Neuronal stem cell (in vitro differentiated cells): ENCODE results near the gene HSD11B1L.

Experiments used
- DNase-seq: peaks from one replicate; pipeline ENCODE4 v3.0.0-alpha.2; 2013; ENCODE audit warnings: low spot score
- H2AFZ ChIP-seq: one replicate; pipeline ENCODE4 v1.6.1; 2013; ENCODE audit warnings: mild to moderate bottlenecking, low read length, inconsistent platforms
- H2AK5ac ChIP-seq: 2 replicates; pipeline ENCODE4 v1.6.1; 2013; ENCODE audit warnings: low read depth, mild to moderate bottlenecking, inconsistent platforms, low read length, moderate library complexity, mixed read lengths
- H2BK120ac ChIP-seq: 2 replicates; pipeline ENCODE4 v1.6.1; 2013; ENCODE audit warnings: low read depth, mild to moderate bottlenecking, inconsistent platforms, low read length, moderate library complexity, mixed read lengths
- H2BK12ac ChIP-seq: one replicate; pipeline ENCODE4 v1.6.1; 2013; ENCODE audit warnings: low read length, inconsistent platforms
- H2BK15ac ChIP-seq: 2 replicates; pipeline ENCODE4 v1.6.1; 2013; ENCODE audit warnings: mild to moderate bottlenecking, low read length, inconsistent platforms, mixed read lengths
- H2BK5ac ChIP-seq: one replicate; pipeline ENCODE4 v1.6.1; 2013; ENCODE audit warnings: inconsistent platforms, mild to moderate bottlenecking, low read length, moderate library complexity
- H3K14ac ChIP-seq: one replicate; pipeline ENCODE4 v1.6.1; 2013; ENCODE audit warnings: low read length, inconsistent platforms
- H3K18ac ChIP-seq: 2 replicates; pipeline ENCODE4 v1.6.1; 2013; ENCODE audit warnings: low read length, inconsistent platforms
- H3K23ac ChIP-seq: 2 replicates; pipeline ENCODE4 v1.6.1; 2013; ENCODE audit warnings: low read depth, mild to moderate bottlenecking, mixed read lengths, low read length, inconsistent platforms; ENCODE audit not compliant: poor library complexity
- H3K27ac ChIP-seq: replicated peaks from 3 replicates; pipeline ENCODE4 v1.5.1; 2013; ENCODE audit warnings: low read length, inconsistent platforms
- H3K27me3 ChIP-seq, 3 experiments: 2 replicates each; pipeline ENCODE4 v1.6.1; 2013; ENCODE audit warnings: low read length in 3 of 3, mild to moderate bottlenecking in 2 of 3, inconsistent platforms in 1 of 3, low read depth in 1 of 3, mixed read lengths in 1 of 3, moderate library complexity in 1 of 3; ENCODE audit not compliant: control insufficient read depth in 3 of 3, insufficient read depth in 3 of 3
- H3K36me3 ChIP-seq, 2 donors: replicated peaks in 1 of 2; 2 replicates each; pipeline ENCODE4 v1.6.1; 2013; ENCODE audit warnings: low read length in 2 of 2; ENCODE audit not compliant: control insufficient read depth in 2 of 2, insufficient read depth in 2 of 2
- H3K4ac ChIP-seq: 2 replicates; pipeline ENCODE4 v1.6.1; 2013; ENCODE audit warnings: inconsistent platforms, mild to moderate bottlenecking, low read length, moderate library complexity
- H3K4me1 ChIP-seq, 2 donors: 1 replicate in 1 of 2; 2 replicates in 1 of 2; pipeline ENCODE4 v1.6.1; 2013; ENCODE audit warnings: low read length in 2 of 2, low read depth in 1 of 2; ENCODE audit not compliant: control insufficient read depth in 2 of 2, insufficient read depth in 1 of 2
- H3K4me2 ChIP-seq: one replicate; pipeline ENCODE4 v1.6.1; 2013; ENCODE audit warnings: mild to moderate bottlenecking, low read length, inconsistent platforms; ENCODE audit not compliant: insufficient read depth, poor library complexity, severe bottlenecking
- H3K4me3 ChIP-seq, 2 donors: 2 replicates each; pipeline ENCODE4 v1.5.1; 2013; ENCODE audit warnings: low read length in 2 of 2, mild to moderate bottlenecking in 2 of 2, inconsistent platforms in 1 of 2, moderate library complexity in 1 of 2
- H3K79me1 ChIP-seq: one replicate; pipeline ENCODE4 v1.6.1; 2013; ENCODE audit warnings: low read depth, mild to moderate bottlenecking, inconsistent platforms, low read length, moderate library complexity
- H3K9ac ChIP-seq: one replicate; pipeline ENCODE4 v1.6.1; 2013; ENCODE audit warnings: mild to moderate bottlenecking, low read depth, low read length, inconsistent platforms; ENCODE audit not compliant: poor library complexity
- H3K9me3 ChIP-seq, 2 donors: replicated peaks in 1 of 2; 2 replicates each; pipeline versions ENCODE3 to v1.6.1; 2013; ENCODE audit warnings: low read length in 2 of 2, mild to moderate bottlenecking in 2 of 2, inconsistent platforms in 1 of 2, low read depth in 1 of 2, mixed read lengths in 1 of 2, moderate library complexity in 1 of 2; ENCODE audit not compliant: control insufficient read depth in 2 of 2, insufficient read depth in 1 of 2
- H4K8ac ChIP-seq: one replicate; pipeline ENCODE4 v1.6.1; 2013; ENCODE audit warnings: low read depth, mild to moderate bottlenecking, inconsistent platforms, low read length, moderate library complexity
- H4K91ac ChIP-seq: one replicate; pipeline ENCODE4 v1.6.1; 2013; ENCODE audit warnings: low read length, low read depth, mild to moderate bottlenecking, inconsistent platforms; ENCODE audit not compliant: poor library complexity
- WGBS, 2 donors: extraction: QIAGEN DNeasy Blood & Tissue Kit; methylation state at CpG; one replicate each; pipeline ENCODE4 v1.1.7; 2013; ENCODE audit warnings: missing lambda C conversion rate in 2 of 2, mixed read lengths in 1 of 2; ENCODE audit not compliant: insufficient read length in 2 of 2, insufficient replicate concordance in 1 of 2; ENCODE audit errors: extremely low coverage in 2 of 2; 5-methylcytosine and 5-hydroxymethylcytosine counted together

The HSD11B1L gene

GRCh38 chr19:5703819-5704818, 23.3 kb downstream of the HSD11B1L start:
- H3K79me1 ChIP-seq, result peaks cover 11% of the 10 kb centered on the region
- peak overlapping the region; percentile 89 for H2BK120ac ChIP-seq
- H2AK5ac ChIP-seq, result peak overlapping the region; percentile 32
- no peak overlapping the region for H2BK12ac ChIP-seq
- no CpG with 5 or more reads among the region's 40 CpGs for WGBS, 2 donors
- H3K18ac ChIP-seq, result no peak overlapping the region
- DNase-seq, result no peak
- no peak overlapping the region for H3K9ac ChIP-seq
- no peaks in the 10 kb centered on the region for H3K4me1 ChIP-seq
- no peak overlapping the region for H3K27ac ChIP-seq
- H3K27me3 ChIP-seq, result no peaks in the 10 kb centered on the region
- H3K9me3 ChIP-seq, result peaks cover 0 to 13% of the 10 kb centered on the region in 2 donors
- no peak overlapping the region for H2AFZ ChIP-seq
- H3K14ac ChIP-seq, result no peak overlapping the region
- no peak overlapping the region for H3K23ac ChIP-seq
- H2BK15ac ChIP-seq, result no peak overlapping the region
- no peak overlapping the region for H4K8ac ChIP-seq
- H3K36me3 ChIP-seq, result peaks cover 50 to 80% of the 10 kb centered on the region in 2 donors
- H3K4me2 ChIP-seq, result no peak overlapping the region
- no peak overlapping the region for H4K91ac ChIP-seq
- H3K4ac ChIP-seq, result no peak overlapping the region
- H3K4me3 ChIP-seq, result no peak overlapping the region
- H2BK5ac ChIP-seq, result peak overlapping the region; percentile 20

GRCh38 chr19:5705552-5705951, 24.7 kb downstream of the HSD11B1L start:
- Histone ChIP-seq H4K8ac (no peak overlapping the region), H3K4me2 (no peak overlapping the region), H3K27ac (no peak overlapping the region), H3K18ac (no peak overlapping the region), H4K91ac (no peak overlapping the region), H3K14ac (no peak overlapping the region), H3K36me3 (peaks cover 50 to 78% of the 10 kb centered on the region in 2 donors), H2BK5ac (no peak overlapping the region), H2AFZ (no peak overlapping the region), H2BK120ac (no peak overlapping the region), H3K23ac (no peak overlapping the region), H3K9ac (no peak overlapping the region), H2AK5ac (no peak overlapping the region), H3K79me1 (peaks cover 11% of the 10 kb centered on the region), H3K9me3 (peaks cover 0 to 11% of the 10 kb centered on the region in 2 donors), H3K4me1 (no peaks in the 10 kb centered on the region), H3K4ac (no peak overlapping the region), H3K27me3 (no peaks in the 10 kb centered on the region), H3K4me3 (no peak overlapping the region), H2BK12ac (no peak overlapping the region), H2BK15ac (no peak overlapping the region)
- no CpG with 5 or more reads among the region's 16 CpGs for WGBS, 2 donors
- DNase-seq, result no peak

- no peak for DNase-seq
- no peak overlapping the region for H3K4ac ChIP-seq
- peaks cover 0 to 6% of the 10 kb centered on the region in 2 donors for H3K9me3 ChIP-seq
- no peak overlapping the region for H2BK5ac ChIP-seq
- H3K9ac ChIP-seq, result no peak overlapping the region
- no peak overlapping the region for H2AK5ac ChIP-seq
- no peak overlapping the region for H2AFZ ChIP-seq
- H3K14ac ChIP-seq, result no peak overlapping the region
- H3K27ac ChIP-seq, result no peak overlapping the region
- H3K4me3 ChIP-seq, result no peak overlapping the region
- H3K4me1 ChIP-seq, result no peaks in the 10 kb centered on the region
- H3K4me2 ChIP-seq, result no peak overlapping the region
- no peak overlapping the region for H4K91ac ChIP-seq
- no CpG with 5 or more reads among the region's 35 CpGs for WGBS, 2 donors
- H3K36me3 ChIP-seq, result peaks cover 54 to 84% of the 10 kb centered on the region in 2 donors
- H3K18ac ChIP-seq, result no peak overlapping the region
- H2BK120ac ChIP-seq, result no peak overlapping the region
- peaks cover 11% of the 10 kb centered on the region for H3K79me1 ChIP-seq
- peak overlapping the region; percentile 80 for H3K23ac ChIP-seq
- no peaks in the 10 kb centered on the region for H3K27me3 ChIP-seq
- H2BK15ac ChIP-seq, result no peak overlapping the region
- H2BK12ac ChIP-seq, result no peak overlapping the region
- no peak overlapping the region for H4K8ac ChIP-seq
These were observed 26.2 kb downstream of the HSD11B1L start for GRCh38 chr19:5706876-5707573.
